Esophagus muscularis mucosa (tissue), 4 donors: Measurements from ENCODE around the gene DPP7. TPM values are rescaled to one million over a fixed set of nuclear protein-coding genes. Genes with fewer than 3 reads are reported as not detected.
"Not testable (repeated sequence)": the region's sequence is repeated elsewhere in the genome, so short reads cannot be mapped to it uniquely, and the experiment has no call there.

Experiments used
- DNase-seq: peaks from one replicate; pipeline ENCODE4 v3.0.0-alpha.2; 2017; ENCODE audit errors: extremely low spot score
- H3K27ac ChIP-seq, 4 donors: fragments of 200-600 bp; sonication (generic); replicated peaks in 1 of 4; 1 replicate in 3 of 4; 2 replicates in 1 of 4; pipeline ENCODE4 v1.5.1; 2016 to 2019; ENCODE audit warnings: mild to moderate bottlenecking in 1 of 4
- H3K27me3 ChIP-seq, 4 donors: fragments of 200-600 bp; sonication (generic); one replicate each; pipeline versions ENCODE4 v1.5.1 to v1.6.0; 2016 to 2019
- H3K36me3 ChIP-seq, 4 donors: fragments of 200-600 bp; sonication (generic); one replicate each; pipeline ENCODE4 v1.5.1; 2016 to 2019
- H3K4me1 ChIP-seq, 4 donors: fragments of 200-600 bp; sonication (generic); one replicate each; pipeline ENCODE4 v1.5.1; 2016 to 2019
- H3K4me3 ChIP-seq, 4 donors: fragments of 200-600 bp; sonication (generic); 1 replicate in 2 of 4; 2 replicates in 2 of 4; pipeline ENCODE4 v1.5.1; 2016 to 2019; ENCODE audit warnings: mild to moderate bottlenecking in 4 of 4, moderate library complexity in 1 of 4
- H3K9me3 ChIP-seq, 4 donors: fragments of 200-600 bp; sonication (generic); 1 replicate in 3 of 4; 2 replicates in 1 of 4; pipeline ENCODE4 v1.5.1; 2016 to 2019
- EP300 ChIP-seq: sonication (generic); formaldehyde crosslinking; IDR thresholded peaks from one replicate; pipeline ENCODE4 v1.6.1; 2017; ENCODE audit warnings: antibody characterized with exemption
- POLR2A ChIP-seq: fragments of 450-650 bp; IDR thresholded peaks from one replicate; pipeline ENCODE4 v1.6.1; 2017; ENCODE audit warnings: antibody characterized with exemption, moderate library complexity, mild to moderate bottlenecking, low read depth
- POLR2AphosphoS5 ChIP-seq, 2 donors: sonication (generic); formaldehyde crosslinking; IDR thresholded peaks; one replicate each; pipeline ENCODE4 v1.6.1; 2017; ENCODE audit warnings: antibody characterized with exemption in 2 of 2
- WGBS: methylation state at CpG from one replicate; pipeline ENCODE4 v1.1.5; 2018; 5-methylcytosine and 5-hydroxymethylcytosine counted together
- intact Hi-C: fragments of 100-400 bp; cut with DNase I; formaldehyde crosslinking; loops from one replicate; pipeline ENCODE4 v1.15.1; 2023
- total RNA-seq, 4 donors: library from RNA; depleted of rRNA; stranded (reverse); fragments of >200 nt; gene quantifications; one replicate each; pipeline versions ENCODE4 v1.1.0 to v1.2.1, GENCODE V29; 2016
- TF ChIP-seq, protein P1 (sequence below), 3 experiments: fragments of 200-600 bp in 2 of 3; fragments of 450-650 bp in 1 of 3; sonication (generic) in 2 of 3; IDR thresholded peaks; one replicate each; pipeline ENCODE4 v1.5.1; 2017 to 2019; ENCODE audit warnings: antibody characterized with exemption in 3 of 3, mild to moderate bottlenecking in 2 of 3, moderate library complexity in 1 of 3

The DPP7 gene
- total RNA-seq, 4 donors from 2014 or later: 90.1 to 121 (median 104) TPM

DNA sequence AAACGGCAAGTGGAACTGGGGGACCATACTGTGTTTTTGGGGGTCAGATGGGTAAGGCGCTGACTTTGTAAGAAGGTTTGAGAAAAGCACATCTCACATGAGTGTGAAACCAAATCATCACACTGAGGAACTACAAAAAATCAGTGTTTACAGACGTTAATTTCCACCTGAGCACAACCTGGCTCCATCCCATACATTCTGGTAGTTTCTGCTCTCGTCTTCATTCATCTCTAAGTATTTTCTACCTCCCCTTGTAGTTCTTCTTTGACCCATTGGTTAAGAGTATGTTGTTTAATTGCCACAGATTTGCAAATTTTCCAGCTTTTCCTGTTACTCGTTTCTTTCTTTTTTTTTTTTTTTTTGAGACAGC lies 8.9 kb upstream of the DPP7 start:
- TF ChIP-seq, protein P1, sequence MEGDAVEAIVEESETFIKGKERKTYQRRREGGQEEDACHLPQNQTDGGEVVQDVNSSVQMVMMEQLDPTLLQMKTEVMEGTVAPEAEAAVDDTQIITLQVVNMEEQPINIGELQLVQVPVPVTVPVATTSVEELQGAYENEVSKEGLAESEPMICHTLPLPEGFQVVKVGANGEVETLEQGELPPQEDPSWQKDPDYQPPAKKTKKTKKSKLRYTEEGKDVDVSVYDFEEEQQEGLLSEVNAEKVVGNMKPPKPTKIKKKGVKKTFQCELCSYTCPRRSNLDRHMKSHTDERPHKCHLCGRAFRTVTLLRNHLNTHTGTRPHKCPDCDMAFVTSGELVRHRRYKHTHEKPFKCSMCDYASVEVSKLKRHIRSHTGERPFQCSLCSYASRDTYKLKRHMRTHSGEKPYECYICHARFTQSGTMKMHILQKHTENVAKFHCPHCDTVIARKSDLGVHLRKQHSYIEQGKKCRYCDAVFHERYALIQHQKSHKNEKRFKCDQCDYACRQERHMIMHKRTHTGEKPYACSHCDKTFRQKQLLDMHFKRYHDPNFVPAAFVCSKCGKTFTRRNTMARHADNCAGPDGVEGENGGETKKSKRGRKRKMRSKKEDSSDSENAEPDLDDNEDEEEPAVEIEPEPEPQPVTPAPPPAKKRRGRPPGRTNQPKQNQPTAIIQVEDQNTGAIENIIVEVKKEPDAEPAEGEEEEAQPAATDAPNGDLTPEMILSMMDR (IDR thresholded peaks at IDR 0.05): no peak
- Histone ChIP-seq H3K4me1 (peaks cover 10 to 20% (median 15%) of the 10 kb centered on the region in 4 donors), H3K4me3 (no peak overlapping the region), H3K27me3 (no peaks in the 10 kb centered on the region), H3K36me3 (no peaks in the 10 kb centered on the region), H3K27ac (no peak overlapping the region), H3K9me3 (no peaks in the 10 kb centered on the region)
- intact Hi-C loops: no loop called here
- WGBS: 84% methylated on average over 5 of the region's 5 CpGs
- no peak for DNase-seq

DNA sequence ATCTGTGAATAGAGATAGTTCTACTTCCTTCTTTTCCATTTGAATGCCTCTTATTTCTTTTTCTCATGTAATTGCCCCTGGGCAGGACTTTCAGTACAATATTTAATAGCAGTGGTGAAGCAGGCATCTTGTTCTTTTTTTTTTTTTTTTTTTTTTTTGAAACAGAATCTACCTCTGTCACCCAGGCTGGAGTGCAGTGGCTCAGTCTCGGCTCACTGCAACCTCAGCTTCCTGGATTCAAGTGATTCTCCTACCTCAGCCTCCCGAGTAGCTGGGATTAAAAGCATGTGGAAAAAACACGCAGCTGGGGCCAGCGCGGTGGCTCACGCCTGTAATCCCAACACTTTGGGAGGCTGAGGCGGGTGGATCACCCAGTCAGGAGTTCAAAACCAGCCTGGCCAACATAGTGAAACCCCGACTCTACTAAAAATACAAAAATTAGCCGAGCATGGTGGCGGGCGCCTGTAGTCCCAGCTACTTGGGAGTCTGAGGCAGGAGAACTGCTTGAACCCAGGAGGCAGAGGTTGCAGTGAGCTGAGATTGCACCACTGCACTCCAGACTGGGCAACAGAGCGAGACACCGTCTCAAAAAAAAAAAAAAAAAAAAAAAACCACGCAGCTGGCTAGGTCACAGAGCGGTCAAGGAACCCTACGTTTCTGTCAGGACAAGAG lies 8.4 kb upstream of the DPP7 start:
- intact Hi-C loops, H3K27ac ChIP-seq, H3K9me3 ChIP-seq, DNase-seq, H3K27me3 ChIP-seq, H3K4me3 ChIP-seq, H3K36me3 ChIP-seq: not testable (repeated sequence)
- WGBS: 94% methylated on average over 16 of the region's 16 CpGs
- peaks cover 5 to 15% (median 10%) of the 10 kb centered on the region in 4 donors for H3K4me1 ChIP-seq

DNA sequence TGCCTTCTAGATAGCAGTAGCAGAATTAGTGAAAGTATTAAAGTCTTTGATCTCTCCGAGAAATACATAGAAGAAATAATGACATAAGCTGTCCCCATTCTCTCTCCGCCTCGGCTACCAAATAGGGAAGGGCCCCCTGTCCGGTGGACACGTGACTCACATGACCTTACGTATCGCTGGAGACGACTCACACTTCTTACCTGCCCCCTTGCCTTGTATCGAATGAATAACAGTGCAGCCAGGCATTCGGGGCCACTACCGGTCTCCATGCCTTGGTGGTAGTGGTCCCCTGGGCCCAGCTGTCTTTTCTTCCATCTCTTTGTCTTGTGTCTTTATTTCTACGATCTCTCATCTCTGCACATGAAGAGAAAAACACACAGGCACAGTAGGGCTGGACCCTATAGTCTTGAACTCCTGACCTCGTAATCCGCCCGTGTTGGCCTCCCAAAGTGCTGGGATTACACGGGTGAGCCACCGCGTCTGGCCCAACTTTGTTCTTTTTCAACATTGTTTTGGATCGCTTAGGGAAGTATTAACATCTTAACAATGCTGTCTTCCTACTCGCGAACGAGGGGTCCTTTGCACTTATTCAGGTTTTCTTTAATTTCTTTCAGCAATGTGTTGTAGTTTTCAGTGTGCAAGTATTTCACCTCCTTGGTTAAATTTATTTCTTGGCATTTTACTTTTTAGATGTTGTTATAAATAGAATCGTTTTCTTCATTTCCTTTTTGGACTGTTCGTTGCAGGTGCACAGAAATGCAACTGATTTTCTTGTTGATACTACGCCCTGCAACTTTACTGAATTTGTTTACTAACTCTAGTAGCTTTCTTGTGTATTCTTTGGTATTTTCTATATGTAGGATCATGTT lies 7.6 kb upstream of the DPP7 start:
- H3K9me3 ChIP-seq, H3K27ac ChIP-seq, H3K36me3 ChIP-seq, intact Hi-C loops, H3K27me3 ChIP-seq, H3K4me1 ChIP-seq, DNase-seq: not testable (repeated sequence)
- peak overlapping the region in 1 of 4 donors; percentile 22 for H3K4me3 ChIP-seq
- WGBS: 82% methylated on average over 24 of the region's 25 CpGs

DNA sequence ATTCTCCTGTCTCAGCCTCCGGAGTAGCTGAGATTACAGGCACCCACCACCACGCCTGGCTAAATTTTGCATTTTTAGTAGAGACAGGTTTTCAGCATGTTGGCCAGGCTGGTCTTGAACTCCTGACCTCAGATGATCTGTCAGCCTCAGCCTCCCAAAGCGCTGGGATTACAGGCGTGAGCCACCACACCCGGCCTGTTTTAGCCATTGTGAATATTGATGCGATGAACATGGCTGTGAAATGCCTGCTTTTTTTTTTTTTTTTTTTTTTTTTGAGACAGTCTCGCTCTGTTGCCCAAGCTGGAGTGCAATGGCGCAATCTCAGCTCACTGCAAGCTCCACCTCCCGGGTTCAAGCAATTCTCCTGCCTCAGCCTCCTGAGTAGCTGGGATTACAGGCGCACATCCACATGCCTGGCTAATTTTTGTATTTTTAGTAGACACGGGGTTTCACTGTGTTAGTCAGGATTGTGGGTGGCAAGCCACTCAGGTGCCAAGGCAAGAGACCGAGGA lies 3.6 kb upstream of the DPP7 start:
- not testable (repeated sequence) for H3K4me3 ChIP-seq, H3K9me3 ChIP-seq, H3K27ac ChIP-seq, H3K36me3 ChIP-seq, DNase-seq, H3K27me3 ChIP-seq
- H3K4me1 ChIP-seq: peaks cover 20 to 26% (median 21%) of the 10 kb centered on the region in 4 donors
- 86% methylated on average over 12 of the region's 12 CpGs for WGBS
- intact Hi-C loops: loop anchor here (2.0 kb wide), 1 partner anchor 109 kb away; the partner anchor contains the start of gene RNF224

DNA sequence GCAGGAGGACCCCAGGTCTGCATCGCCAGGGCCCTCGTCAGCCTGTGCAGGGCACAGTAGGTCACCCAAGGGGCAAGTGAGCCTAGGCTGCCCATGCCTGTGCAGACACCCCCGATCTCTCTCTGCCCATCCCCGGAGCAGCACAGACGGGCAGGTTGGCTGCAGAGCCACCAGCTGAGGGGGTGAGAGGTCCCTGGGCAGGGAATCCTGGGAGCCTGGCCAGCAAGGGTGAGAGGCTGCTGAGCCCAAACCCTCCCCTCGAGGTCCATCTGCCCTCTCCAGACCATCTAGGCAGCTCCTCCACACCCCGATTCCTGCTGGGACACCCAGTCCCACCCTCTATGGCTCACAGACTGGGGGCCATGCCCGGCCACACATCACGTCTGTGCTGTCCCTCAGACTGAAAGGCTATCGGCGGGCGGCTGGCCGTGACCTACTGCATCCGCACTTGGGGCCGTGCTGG lies 2.8 kb upstream of the DPP7 start:
- intact Hi-C loops: no loop called here
- Histone ChIP-seq H3K27ac (no peak overlapping the region), H3K9me3 (no peaks in the 10 kb centered on the region), H3K36me3 (peaks cover 4 to 12% (median 11%) of the 10 kb centered on the region in 4 donors), H3K4me3 (no peak overlapping the region), H3K27me3 (no peaks in the 10 kb centered on the region), H3K4me1 (peaks cover 20 to 26% (median 22%) of the 10 kb centered on the region in 4 donors)
- WGBS: 85% methylated on average over 12 of the region's 15 CpGs
- TF ChIP-seq POLR2AphosphoS5 (IDR thresholded peaks at IDR 0.05) (no peak), POLR2A (no peak), EP300 (no peak)
- TF ChIP-seq, protein P1 (IDR thresholded peaks at IDR 0.05): no peak
- no peak for DNase-seq

- TF ChIP-seq POLR2AphosphoS5 (IDR thresholded peaks at IDR 0.05): no peak
- no peak for TF ChIP-seq POLR2A
- TF ChIP-seq, protein P1 (IDR thresholded peaks at IDR 0.05): no peak
- TF ChIP-seq EP300: no peak
- no peak for DNase-seq
- Histone ChIP-seq H3K4me1 (peaks cover 18 to 26% (median 21%) of the 10 kb centered on the region in 4 donors), H3K4me3 (no peak overlapping the region), H3K9me3 (no peaks in the 10 kb centered on the region), H3K36me3 (peaks cover 4 to 18% (median 17%) of the 10 kb centered on the region in 4 donors), H3K27me3 (no peaks in the 10 kb centered on the region), H3K27ac (no peak overlapping the region)
- intact Hi-C loops: no loop called here
- 67% methylated on average over 16 of the region's 17 CpGs for WGBS
Measured at GRCh38 chr9:137116728-137117127, 2.2 kb upstream of the DPP7 start.
